ACC112 (cell line): ENCODE measurements around the gene SYNE1.

Experiments
- H2AFZ ChIP-seq: fragments of 200-600 bp; sonication (generic); one replicate; pipeline ENCODE4 v1.6.0; 2017; ENCODE audit warnings: antibody characterized with exemption, low read length; ENCODE audit not compliant: unreplicated experiment
- H3K27ac ChIP-seq: fragments of 200-600 bp; sonication (generic); 2 replicates; pipeline ENCODE4 v1.5.1; 2014; ENCODE audit warnings: low read depth, mild to moderate bottlenecking, antibody characterized with exemption, low read length, moderate library complexity
- H3K27me3 ChIP-seq: fragments of 200-600 bp; sonication (generic); 2 replicates; pipeline ENCODE4 v1.6.1; 2014; ENCODE audit warnings: mild to moderate bottlenecking, antibody characterized with exemption, low read length, moderate library complexity, mixed read lengths; ENCODE audit not compliant: insufficient read depth
- H3K36me3 ChIP-seq: fragments of 200-600 bp; sonication (generic); 2 replicates; pipeline ENCODE4 v1.6.1; 2016; ENCODE audit warnings: mild to moderate bottlenecking, antibody characterized with exemption, low read length, moderate library complexity, mixed read lengths; ENCODE audit not compliant: insufficient read depth
- H3K4me1 ChIP-seq: fragments of 200-600 bp; sonication (generic); one replicate; pipeline ENCODE4 v1.6.1; 2016; ENCODE audit warnings: low read length, mixed read lengths; ENCODE audit not compliant: insufficient read depth, unreplicated experiment, control insufficient read depth
- H3K4me3 ChIP-seq: fragments of 200-600 bp; sonication (generic); 2 replicates; pipeline ENCODE4 v1.5.1; 2014; ENCODE audit warnings: mild to moderate bottlenecking, low read depth, low read length
- H3K79me2 ChIP-seq: fragments of 200-600 bp; sonication (generic); one replicate; pipeline ENCODE4 v1.6.0; 2016; ENCODE audit warnings: low read length; ENCODE audit not compliant: control insufficient read depth, unreplicated experiment, insufficient read depth

The SYNE1 gene

GRCh38 chr6:152305672-152306071 is 331.5 kb downstream of the SYNE1 start:
- Histone ChIP-seq H3K79me2 (no peaks in the 10 kb centered on the region), H3K4me1 (peaks cover 6% of the 10 kb centered on the region), H3K4me3 (no peak overlapping the region), H3K36me3 (peaks cover 12% of the 10 kb centered on the region), H3K27me3 (no peaks in the 10 kb centered on the region), H2AFZ (no peak overlapping the region), H3K27ac (no peak overlapping the region)

- Histone ChIP-seq H3K27me3 (no peaks in the 10 kb centered on the region), H3K27ac (peak overlapping the region; percentile 76), H3K4me3 (peak overlapping the region; percentile 86), H3K4me1 (peaks cover 6% of the 10 kb centered on the region), H2AFZ (peak overlapping the region; percentile 44), H3K36me3 (no peaks in the 10 kb centered on the region), H3K79me2 (no peaks in the 10 kb centered on the region)
These were observed 335.2 kb downstream of the SYNE1 start for GRCh38 chr6:152301765-152302568.

GRCh38 chr6:152301021-152301764 is 336.0 kb downstream of the SYNE1 start:
- Histone ChIP-seq H3K27me3 (no peaks in the 10 kb centered on the region), H2AFZ (peak overlapping the region; percentile 44), H3K4me3 (peak overlapping the region; percentile 86), H3K36me3 (no peaks in the 10 kb centered on the region), H3K4me1 (peaks cover 10% of the 10 kb centered on the region), H3K79me2 (no peaks in the 10 kb centered on the region), H3K27ac (peak overlapping the region; percentile 76)

GRCh38 chr6:152300517-152300916 is 336.6 kb downstream of the SYNE1 start:
- peaks cover 17% of the 10 kb centered on the region for H3K4me1 ChIP-seq
- no peak overlapping the region for H2AFZ ChIP-seq
- H3K36me3 ChIP-seq, result no peaks in the 10 kb centered on the region
- no peaks in the 10 kb centered on the region for H3K27me3 ChIP-seq
- no peaks in the 10 kb centered on the region for H3K79me2 ChIP-seq
- H3K4me3 ChIP-seq, result no peak overlapping the region
- H3K27ac ChIP-seq, result no peak overlapping the region

- H3K79me2 ChIP-seq, result no peaks in the 10 kb centered on the region
- H3K4me3 ChIP-seq, result no peak overlapping the region
- H2AFZ ChIP-seq, result no peak overlapping the region
- no peak overlapping the region for H3K27ac ChIP-seq
- no peaks in the 10 kb centered on the region for H3K27me3 ChIP-seq
- H3K36me3 ChIP-seq, result peaks cover under 1% of the 10 kb centered on the region; the same call in 1 of the 2 replicates
- H3K4me1 ChIP-seq, result peaks cover 25% of the 10 kb centered on the region
These were observed 338.1 kb downstream of the SYNE1 start for GRCh38 chr6:152298848-152299735.

GRCh38 chr6:152298055-152298647 is 339.0 kb downstream of the SYNE1 start:
- Histone ChIP-seq H3K4me1 (peaks cover 25% of the 10 kb centered on the region), H3K27ac (no peak overlapping the region), H3K36me3 (peaks cover 10% of the 10 kb centered on the region), H3K4me3 (no peak overlapping the region), H2AFZ (no peak overlapping the region), H3K79me2 (no peaks in the 10 kb centered on the region), H3K27me3 (no peaks in the 10 kb centered on the region)

- Histone ChIP-seq H3K36me3 (peaks cover 17% of the 10 kb centered on the region), H3K4me3 (no peak overlapping the region), H3K27ac (no peak overlapping the region), H3K4me1 (peaks cover 25% of the 10 kb centered on the region), H3K27me3 (no peaks in the 10 kb centered on the region), H3K79me2 (no peaks in the 10 kb centered on the region), H2AFZ (no peak overlapping the region)
These were observed 340.4 kb downstream of the SYNE1 start for GRCh38 chr6:152296648-152297376.

GRCh38 chr6:152295920-152296319 is 341.2 kb downstream of the SYNE1 start:
- no peak overlapping the region for H3K4me3 ChIP-seq
- no peak overlapping the region for H3K27ac ChIP-seq
- peaks cover 19% of the 10 kb centered on the region for H3K36me3 ChIP-seq
- H2AFZ ChIP-seq, result no peak overlapping the region
- H3K4me1 ChIP-seq, result peaks cover 22% of the 10 kb centered on the region
- no peaks in the 10 kb centered on the region for H3K27me3 ChIP-seq
- no peaks in the 10 kb centered on the region for H3K79me2 ChIP-seq

- Histone ChIP-seq H3K27ac (peak overlapping the region; percentile 5; the same call in 1 of the 2 replicates), H3K27me3 (no peaks in the 10 kb centered on the region), H3K79me2 (no peaks in the 10 kb centered on the region), H3K36me3 (peaks cover 19% of the 10 kb centered on the region), H2AFZ (no peak overlapping the region), H3K4me3 (no peak overlapping the region), H3K4me1 (peaks cover 20% of the 10 kb centered on the region)
These were observed 341.8 kb downstream of the SYNE1 start for GRCh38 chr6:152295346-152295745.
